GM06990 (cell line): ENCODE measurements around the gene RTL10.
"Not testable (repeated sequence)": the region's sequence is repeated elsewhere in the genome, so short reads cannot be mapped to it uniquely, and the experiment has no call there.

Experiments used
- DNase-seq: peaks from one replicate; pipeline ENCODE4 v3.0.0-alpha.2; 2011; ENCODE audit not compliant: insufficient read length; ENCODE audit errors: extremely low read depth
- H3K27me3 ChIP-seq: replicated peaks from 2 replicates; pipeline ENCODE4 v1.6.0; 2011; ENCODE audit warnings: low read length; ENCODE audit not compliant: control insufficient read depth, insufficient read depth
- H3K36me3 ChIP-seq: 2 replicates; pipeline ENCODE4 v1.5.1; 2011; ENCODE audit warnings: low read length; ENCODE audit not compliant: control insufficient read depth, insufficient read depth
- H3K4me3 ChIP-seq: replicated peaks from 2 replicates; pipeline ENCODE4 v1.5.1; 2011; ENCODE audit warnings: low read depth, mild to moderate bottlenecking, control low read depth, low read length
- TF ChIP-seq, protein P1 (sequence below): IDR thresholded peaks from 2 replicates; pipeline ENCODE4 v1.5.1; 2011; ENCODE audit warnings: low read length, control low read depth, mild to moderate bottlenecking, inconsistent platforms; ENCODE audit not compliant: insufficient read depth, poor library complexity, severe bottlenecking

The RTL10 gene

DNA sequence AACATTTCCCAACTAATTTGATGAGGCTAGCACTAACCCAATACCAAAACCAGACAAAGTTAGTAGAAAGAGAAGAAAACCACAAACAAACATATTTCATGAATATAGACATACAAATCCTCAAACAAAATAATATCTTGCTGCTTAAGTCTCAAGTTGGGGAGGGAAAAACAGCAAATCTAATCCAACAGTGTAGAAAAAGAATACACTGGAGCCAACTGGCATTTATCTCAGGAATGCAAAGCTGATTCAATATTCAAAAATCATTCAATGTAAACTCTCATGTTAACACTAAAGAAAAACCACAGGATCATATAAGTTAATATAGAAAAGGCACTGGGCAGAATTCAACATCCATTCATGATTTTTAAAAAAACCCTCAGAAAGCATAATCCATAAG, 18.2 kb downstream of the RTL10 start:
- DNase-seq, result no peak
- Histone ChIP-seq H3K36me3 (no peaks in the 10 kb centered on the region), H3K27me3 (no peaks in the 10 kb centered on the region), H3K4me3 (no peak overlapping the region)
- TF ChIP-seq, protein P1, sequence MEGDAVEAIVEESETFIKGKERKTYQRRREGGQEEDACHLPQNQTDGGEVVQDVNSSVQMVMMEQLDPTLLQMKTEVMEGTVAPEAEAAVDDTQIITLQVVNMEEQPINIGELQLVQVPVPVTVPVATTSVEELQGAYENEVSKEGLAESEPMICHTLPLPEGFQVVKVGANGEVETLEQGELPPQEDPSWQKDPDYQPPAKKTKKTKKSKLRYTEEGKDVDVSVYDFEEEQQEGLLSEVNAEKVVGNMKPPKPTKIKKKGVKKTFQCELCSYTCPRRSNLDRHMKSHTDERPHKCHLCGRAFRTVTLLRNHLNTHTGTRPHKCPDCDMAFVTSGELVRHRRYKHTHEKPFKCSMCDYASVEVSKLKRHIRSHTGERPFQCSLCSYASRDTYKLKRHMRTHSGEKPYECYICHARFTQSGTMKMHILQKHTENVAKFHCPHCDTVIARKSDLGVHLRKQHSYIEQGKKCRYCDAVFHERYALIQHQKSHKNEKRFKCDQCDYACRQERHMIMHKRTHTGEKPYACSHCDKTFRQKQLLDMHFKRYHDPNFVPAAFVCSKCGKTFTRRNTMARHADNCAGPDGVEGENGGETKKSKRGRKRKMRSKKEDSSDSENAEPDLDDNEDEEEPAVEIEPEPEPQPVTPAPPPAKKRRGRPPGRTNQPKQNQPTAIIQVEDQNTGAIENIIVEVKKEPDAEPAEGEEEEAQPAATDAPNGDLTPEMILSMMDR, result no peak

DNA sequence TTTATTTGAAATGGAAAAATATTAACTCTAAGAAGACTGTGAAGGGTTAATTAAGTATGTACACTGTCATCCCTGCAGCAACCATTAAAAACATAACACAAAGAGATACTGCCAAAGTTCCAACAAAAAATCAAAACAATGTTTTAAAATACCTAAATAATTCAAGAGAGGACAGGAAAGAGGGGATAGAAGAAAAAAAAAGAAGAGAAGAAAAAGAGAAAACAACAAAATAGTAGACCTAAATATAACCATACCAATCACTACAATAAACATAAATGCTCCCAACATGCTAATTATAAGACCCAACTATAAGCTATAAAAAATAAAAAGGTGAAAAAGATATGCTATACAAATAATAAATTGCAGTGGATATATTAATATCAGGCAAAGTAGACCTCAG, 20.1 kb downstream of the RTL10 start:
- H3K4me3 ChIP-seq, result no peak overlapping the region
- TF ChIP-seq, protein P1, result no peak
- no peaks in the 10 kb centered on the region for H3K27me3 ChIP-seq
- no peaks in the 10 kb centered on the region for H3K36me3 ChIP-seq
- DNase-seq, result no peak

DNA sequence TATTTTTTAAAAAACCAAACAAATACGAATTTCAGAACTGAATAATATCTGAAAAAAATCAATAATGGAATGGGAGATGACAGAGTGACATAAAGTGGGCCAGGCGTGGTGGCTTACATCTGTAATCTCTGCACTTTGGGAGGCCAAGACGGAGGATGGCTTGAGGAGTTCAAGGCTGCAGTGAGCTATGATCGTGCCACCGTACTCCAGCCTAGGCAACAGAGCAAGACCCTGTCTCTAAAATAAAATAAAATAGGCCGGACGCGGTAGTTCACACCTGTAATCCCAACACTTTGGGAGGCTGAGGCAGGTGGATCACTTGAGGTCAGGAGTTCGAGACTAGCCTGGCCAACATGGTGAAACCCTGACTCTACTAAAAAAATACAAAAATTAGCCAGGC, 21.3 kb downstream of the RTL10 start:
- H3K27me3 ChIP-seq, H3K4me3 ChIP-seq, DNase-seq, H3K36me3 ChIP-seq: not testable (repeated sequence)

DNA sequence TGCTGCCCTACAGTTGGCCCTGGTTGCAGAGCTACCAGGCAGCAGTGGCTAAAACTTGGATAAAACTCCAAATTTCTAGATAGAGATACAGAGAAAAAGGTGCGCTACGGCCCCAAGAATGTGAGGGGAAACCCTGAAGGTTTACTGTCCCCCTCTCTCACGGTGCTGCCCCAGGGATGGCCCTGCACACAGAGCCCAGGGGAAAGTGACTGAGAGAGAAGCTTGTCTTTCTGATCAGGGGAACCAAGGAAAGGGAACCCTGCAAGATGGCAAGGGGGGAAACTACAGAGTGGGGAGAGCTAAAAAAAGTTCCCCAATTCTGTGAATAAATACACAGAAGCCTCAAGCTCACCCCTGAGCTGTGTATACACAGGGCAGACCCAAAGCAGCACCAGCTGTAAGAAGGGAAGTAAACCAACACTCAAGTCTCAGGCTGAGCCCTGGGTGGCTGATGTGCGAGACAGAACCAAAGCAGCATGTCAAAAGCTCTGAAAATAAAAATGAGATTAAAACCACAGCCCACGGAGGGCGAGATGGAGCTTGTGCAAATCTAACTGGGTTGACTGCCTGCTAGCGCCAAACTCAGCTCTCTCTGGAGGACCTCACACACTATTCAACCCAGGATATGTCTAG, 22.1 kb downstream of the RTL10 start:
- Histone ChIP-seq H3K4me3 (no peak overlapping the region), H3K36me3 (no peaks in the 10 kb centered on the region), H3K27me3 (no peaks in the 10 kb centered on the region)
- no peak for DNase-seq
- TF ChIP-seq, protein P1, result no peak

DNA sequence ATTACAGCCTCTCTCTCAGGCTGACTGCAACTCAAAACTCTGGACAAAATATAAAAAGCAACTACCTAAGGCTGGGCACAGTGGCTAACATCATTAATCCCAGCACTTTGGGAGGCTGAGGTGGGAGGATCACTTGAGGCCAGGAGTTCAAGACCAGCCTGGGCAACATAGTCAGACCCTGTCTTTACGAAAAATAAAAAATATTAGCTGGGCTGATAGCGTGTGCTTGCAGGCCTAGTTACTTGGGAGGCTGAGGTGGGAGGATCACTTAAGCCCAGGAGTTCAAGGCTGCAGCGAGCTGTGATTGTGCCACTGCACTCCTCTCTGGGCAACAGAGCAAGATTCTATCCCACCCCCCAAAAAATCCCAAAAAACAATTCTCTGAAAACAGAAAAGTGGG, 22.7 kb downstream of the RTL10 start:
- not testable (repeated sequence) for DNase-seq, H3K4me3 ChIP-seq, H3K36me3 ChIP-seq, H3K27me3 ChIP-seq

DNA sequence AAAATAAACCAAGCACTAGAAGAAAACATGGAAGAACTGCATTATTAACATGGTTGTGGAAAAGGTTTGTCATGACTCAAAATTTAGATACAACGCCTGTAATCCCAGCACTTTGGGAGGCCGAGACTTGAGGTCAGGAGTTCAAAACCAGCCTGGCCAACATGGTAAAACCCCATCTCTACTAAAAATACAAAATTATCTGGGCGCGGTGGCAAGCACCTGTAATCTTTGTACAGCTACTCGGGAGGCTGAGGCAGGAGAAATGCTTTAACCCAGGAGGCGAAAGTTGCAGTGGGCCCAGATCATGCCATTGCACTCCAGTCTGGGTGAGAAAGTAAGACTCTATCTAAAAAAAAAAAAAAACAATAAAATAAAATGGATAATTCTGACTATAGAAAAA, 23.7 kb downstream of the RTL10 start:
- no peaks in the 10 kb centered on the region; the same call in 1 of the 2 replicates for H3K36me3 ChIP-seq
- DNase-seq, result no peak
- H3K4me3 ChIP-seq, result no peak overlapping the region
- TF ChIP-seq, protein P1, result no peak
- no peaks in the 10 kb centered on the region for H3K27me3 ChIP-seq

DNA sequence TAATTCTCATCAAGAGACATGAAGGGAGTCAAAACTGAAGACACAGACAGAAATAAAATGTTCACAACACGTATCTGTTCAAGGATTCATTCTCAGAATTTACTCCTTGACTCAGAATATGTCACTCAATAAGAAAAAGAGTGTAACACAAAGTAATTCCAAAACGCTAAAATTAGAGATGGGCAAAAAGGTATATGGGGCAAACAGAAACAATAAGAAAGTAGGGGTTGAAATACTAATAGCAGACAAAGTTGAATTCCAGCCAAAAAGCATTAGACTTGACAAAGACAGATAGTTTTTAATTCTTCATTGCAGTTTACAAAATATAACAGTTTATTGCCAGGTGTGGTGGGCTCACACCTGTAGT, 26.7 kb downstream of the RTL10 start:
- no peak for DNase-seq
- Histone ChIP-seq H3K27me3 (no peaks in the 10 kb centered on the region), H3K36me3 (no peaks in the 10 kb centered on the region; the same call in 1 of the 2 replicates), H3K4me3 (no peak overlapping the region)
- TF ChIP-seq, protein P1, result no peak
